SW480 (cell line): ENCODE results near the gene PDLIM3.
"Not testable (repeated sequence)": the region's sequence is repeated elsewhere in the genome, so short reads cannot be mapped to it uniquely, and the experiment has no call there.

Experiments
- DNase-seq: peaks from one replicate; pipeline ENCODE4 v3.0.0-alpha.2; 2016; ENCODE audit warnings: low spot score

The PDLIM3 gene, protein sequence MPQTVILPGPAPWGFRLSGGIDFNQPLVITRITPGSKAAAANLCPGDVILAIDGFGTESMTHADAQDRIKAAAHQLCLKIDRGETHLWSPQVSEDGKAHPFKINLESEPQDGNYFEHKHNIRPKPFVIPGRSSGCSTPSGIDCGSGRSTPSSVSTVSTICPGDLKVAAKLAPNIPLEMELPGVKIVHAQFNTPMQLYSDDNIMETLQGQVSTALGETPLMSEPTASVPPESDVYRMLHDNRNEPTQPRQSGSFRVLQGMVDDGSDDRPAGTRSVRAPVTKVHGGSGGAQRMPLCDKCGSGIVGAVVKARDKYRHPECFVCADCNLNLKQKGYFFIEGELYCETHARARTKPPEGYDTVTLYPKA

DNA sequence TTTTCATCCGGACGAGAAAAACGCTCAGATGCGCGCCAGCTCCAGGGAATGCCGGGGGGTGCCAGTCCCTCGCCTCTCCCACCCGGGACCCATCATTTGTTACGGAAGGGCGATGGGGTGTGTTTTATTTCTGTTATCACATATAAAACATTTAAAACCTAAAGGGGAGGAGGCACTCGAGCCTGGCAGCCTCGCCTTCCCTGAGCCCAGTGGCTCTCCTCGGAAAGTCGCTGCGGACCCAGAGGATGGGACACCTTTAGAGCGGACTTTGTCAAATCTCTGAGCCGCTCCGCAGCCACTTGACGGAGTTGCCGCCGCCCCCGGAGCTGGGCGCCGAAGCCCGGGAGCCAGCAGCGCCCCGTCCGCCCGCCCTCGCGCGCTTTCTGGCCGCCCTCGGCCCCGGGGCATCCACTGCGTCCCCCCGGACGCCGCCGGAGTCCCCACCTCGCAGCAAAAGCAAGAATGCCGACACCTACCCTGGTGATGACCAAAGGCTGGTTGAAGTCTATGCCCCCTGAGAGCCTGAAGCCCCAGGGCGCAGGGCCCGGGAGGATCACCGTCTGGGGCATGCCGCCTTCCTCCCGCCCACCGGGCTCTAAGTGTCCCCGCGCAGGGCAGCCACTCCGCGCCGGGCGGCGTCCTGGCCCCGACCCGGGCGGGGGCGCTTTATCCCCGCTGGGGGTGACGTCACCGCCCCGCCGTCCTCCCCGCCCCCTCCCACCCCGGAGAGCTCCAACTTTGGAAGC lies at the start of gene PDLIM3:
PDLIM3 (minus strand) TSS at position 642 of the 746 bp plus-strand sequence; CDS start at position 569, 73 bp downstream.
- peak; percentile 53 for DNase-seq

DNA sequence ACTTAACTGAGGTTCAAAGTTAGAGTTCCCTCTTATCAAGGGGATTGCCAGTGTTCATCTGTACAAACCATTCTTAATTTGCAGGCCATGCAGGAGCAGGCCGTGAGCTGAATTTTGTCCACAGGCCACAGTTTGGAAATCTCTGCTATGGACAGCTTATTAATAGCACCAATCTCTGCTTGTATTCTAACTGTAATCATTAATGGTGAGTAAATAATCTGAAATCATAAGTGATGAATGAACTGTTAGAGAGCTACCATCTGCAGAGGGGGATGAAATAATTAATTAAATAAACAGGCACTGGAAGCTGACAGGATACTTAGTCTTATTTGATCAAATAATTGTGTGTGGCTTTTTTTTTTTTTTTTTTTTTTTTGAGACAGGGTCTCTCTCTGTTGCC lies 48.5 kb upstream of the PDLIM3 start:
- DNase-seq: no peak

DNA sequence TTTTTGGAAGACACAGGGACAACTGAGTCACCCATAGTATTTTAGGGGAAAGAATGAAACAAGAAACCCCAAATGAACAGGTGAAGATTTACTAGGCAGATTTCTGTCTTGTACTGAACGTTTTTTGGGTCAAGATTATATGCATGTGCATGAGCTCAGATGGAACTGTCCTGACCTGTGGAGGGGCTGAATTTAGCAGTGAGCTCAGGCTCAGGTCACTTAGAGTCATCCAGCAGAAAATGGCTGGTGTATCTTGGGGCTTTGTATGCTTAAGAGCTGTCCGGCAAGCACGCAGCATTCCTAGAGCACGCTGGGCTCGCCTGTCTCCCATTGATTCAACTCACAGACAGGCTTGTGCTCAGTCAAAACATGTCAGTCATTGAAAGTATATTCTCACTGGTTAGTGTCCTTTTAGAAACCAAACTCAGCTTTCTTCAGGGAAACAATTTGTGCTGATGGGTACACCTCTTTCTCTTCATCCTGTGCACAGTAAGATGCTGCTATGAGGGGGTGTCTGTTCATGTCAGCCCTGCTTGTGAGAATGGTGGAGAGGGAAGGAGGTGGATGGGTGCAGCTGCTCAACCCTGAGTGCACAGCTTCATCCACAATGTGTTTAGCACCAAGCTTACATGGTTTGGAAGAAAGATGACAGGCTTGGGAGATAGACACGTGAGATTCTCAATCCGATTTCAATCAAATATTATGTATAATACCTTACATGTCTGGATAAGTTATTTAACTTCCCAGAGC lies 47.5 kb upstream of the PDLIM3 start:
- no peak for DNase-seq

GRCh38 chr4:185580699-185581098 lies 45.4 kb upstream of the PDLIM3 start:
- no peak for DNase-seq

GRCh38 chr4:185578284-185578683 lies 43.0 kb upstream of the PDLIM3 start:
- no peak for DNase-seq

GRCh38 chr4:185576962-185577950 lies 41.9 kb upstream of the PDLIM3 start:
- no peak for DNase-seq

DNA sequence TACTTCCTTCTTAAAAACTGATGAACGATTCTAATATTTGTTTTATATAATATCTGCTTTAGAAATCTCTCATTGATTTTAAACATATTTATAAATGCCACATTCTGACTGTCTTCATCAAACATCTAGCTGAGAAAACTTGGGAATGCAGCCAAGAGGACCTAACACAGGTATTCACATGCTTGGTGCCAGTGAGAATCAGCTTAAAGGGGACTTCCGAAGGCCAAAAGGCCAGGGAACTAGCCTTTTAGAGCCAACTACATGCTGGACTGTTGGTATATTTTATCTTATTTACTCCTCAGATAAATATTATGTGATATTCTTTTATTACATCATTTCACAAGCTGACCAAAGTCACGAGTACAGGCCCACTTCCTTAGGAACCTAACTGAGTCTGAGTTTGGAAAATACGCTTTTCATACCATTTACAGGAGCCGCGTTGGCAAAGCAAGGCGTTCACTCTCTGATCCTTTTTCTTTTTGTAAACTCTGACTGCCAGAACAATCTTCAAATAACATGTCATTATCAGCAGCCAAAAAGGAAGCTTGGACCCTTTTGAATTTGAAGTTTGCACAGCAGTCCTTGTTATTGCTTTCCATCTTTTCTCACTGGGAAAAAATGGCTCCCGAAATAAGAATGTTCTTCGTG lies 41.1 kb upstream of the PDLIM3 start:
- no peak for DNase-seq

DNA sequence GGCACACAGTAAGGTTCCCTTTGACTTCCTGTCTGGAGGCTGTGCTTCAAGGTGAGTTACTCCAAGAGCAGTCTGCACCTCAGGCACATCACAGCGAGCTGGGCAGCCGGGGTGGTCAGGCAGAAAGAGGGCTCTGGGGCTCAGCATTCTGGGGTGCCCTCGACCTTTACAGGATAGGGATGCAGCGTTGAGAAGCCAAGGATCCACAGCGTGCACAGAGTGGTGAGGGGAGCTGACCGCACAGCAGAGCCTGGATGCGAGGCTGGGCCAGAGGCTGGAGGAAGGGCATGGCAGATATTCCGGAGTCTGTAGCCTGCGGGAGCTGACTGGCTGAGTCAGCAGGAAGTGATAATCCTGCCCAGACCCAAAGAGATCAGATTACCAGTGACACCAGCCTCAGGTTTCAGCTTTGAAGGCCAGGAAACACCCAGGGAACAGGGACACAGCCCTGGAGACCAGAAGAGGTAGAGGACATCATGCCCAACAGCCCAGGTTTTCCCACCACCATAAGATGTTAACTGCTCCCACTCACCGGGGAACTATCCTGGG lies 38.4 kb upstream of the PDLIM3 start:
- DNase-seq: peak; percentile 73

DNA sequence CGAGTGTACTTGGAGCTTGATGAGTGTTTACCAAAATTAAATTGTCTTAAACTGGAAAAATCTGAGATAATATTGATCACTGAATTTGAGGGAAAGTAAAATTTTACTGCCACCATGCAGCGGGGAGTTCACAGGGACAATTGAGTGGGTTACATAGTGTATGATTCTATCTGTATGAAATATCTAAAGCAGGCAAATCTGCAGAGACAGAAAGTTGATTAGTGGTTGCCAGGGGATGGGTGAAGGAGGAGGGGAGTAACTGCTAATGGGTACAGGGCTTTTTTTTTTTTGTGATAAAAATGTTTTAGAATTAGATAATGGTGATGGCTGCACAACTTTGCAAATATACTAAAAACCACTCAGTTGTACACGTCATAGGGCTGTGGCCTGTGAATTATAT lies 35.4 kb upstream of the PDLIM3 start:
- no peak for DNase-seq

GRCh38 chr4:185567381-185568376 lies 32.4 kb upstream of the PDLIM3 start:
- DNase-seq: no peak

DNA sequence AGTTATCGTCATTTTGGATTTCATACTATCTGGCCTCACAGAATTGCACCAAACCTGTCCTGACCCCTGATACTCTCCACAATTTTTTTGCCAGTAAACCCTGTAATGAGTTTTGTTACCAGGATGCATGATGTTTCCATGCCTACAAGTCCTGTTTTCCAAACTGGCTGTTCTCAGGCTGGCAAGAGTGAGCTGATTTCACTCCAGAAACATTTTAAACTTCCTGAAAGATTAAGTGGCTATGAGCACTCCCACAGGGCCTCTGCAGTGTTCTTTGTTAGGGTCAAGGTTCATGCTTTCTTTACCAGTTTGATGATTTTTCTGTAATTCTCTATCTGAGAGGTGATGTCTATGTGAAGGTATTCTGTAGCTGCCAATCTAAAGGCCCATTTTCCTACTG lies 31.7 kb upstream of the PDLIM3 start:
- no peak for DNase-seq

DNA sequence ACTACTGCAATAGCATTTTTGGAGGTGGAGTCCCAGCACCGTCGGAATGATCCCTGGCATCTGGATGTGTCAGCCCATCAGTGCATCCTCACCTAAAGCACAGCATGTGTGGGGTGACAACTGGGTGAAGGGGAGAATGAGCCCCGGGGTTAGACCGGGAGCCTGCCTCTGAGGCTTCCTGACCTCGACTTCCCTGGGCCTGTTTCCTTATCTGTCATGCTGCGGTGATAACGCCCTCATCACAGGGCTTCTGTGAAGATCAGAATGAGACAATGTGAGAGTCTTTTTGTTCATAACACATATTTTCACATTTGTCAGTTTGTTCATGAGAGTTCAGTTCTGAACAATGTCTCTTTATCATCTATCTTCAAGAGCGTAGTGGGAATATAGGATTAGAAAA lies 31.1 kb upstream of the PDLIM3 start:
- DNase-seq: no peak

DNA sequence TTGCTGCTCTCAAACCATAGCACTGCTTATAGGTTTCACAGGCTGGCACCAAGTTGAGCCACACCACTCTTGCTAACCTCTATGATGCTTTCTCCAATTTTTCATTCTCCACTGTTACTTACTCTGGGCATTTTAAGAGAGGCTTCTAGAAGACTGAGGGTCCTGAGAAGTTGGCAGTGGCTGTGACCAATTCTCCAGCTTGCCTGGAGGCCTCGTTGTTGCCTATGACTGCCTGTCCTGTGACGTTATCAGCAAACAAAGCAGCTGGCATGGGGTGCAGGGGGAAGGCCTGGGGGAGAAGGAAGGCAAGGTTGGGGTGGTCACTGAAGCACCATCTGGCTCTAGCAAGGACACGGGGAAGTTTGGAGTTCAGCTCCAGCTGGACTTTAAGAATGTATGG lies 30.4 kb upstream of the PDLIM3 start:
- no peak for DNase-seq

DNA sequence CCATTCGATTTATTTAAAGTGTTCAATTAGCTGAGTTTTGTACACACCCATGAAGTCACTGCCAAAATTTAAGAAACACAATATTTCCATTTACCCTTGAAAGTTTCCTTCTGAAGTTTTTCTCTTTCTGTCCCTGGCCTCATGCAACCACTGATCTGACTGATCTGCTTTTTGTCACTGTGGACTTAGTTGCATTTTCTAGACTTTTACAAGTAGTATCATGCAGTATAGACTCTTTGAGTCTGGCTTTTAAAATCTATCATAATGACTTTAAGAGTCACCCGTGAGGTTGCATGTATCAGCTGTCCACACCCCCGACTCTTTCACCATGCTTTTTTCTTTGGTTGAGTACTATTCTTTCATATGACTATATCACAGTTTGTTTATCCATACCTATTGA lies 29.0 kb upstream of the PDLIM3 start:
- DNase-seq: no peak

- no peak for DNase-seq
Measured at GRCh38 chr4:185562531-185562930, 27.2 kb upstream of the PDLIM3 start.

- DNase-seq: no peak
Measured at GRCh38 chr4:185560316-185560715, 25.0 kb upstream of the PDLIM3 start.

- DNase-seq: peak; percentile 52
Measured at GRCh38 chr4:185559915-185560281, 24.6 kb upstream of the PDLIM3 start.

GRCh38 chr4:185559251-185559914 lies 24.1 kb upstream of the PDLIM3 start:
- not testable (repeated sequence) for DNase-seq
